CMK (cell line): ENCODE data around the gene SND1.

Experiments
- DNase-seq: peaks from one replicate; pipeline ENCODE4 v3.0.0-alpha.2; 2010; ENCODE audit warnings: low read depth

SND1 gene

GRCh38 chr7:127768241-127768640 lies 116.2 kb downstream of the SND1 start:
- no peak for DNase-seq

DNA sequence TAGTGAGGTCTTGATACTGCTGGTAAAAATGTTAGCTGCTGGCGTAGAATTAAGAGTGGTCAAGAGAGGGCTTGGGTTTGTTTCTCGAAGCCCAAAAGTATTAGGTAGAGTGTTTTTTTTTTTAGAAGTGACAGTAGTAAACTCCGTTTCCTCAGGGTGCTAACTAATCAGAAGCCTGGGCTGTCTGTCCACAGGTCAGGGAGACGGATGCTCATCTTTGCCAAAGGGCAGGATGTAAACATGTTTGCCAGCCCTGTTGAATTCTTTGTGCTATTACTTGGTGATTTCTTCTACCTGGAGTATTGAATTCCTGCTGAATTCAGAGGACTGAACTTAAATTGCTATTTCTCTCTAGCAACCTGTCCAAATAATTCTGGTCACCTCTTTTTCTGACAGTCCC lies 117.1 kb downstream of the SND1 start:
- no peak for DNase-seq

GRCh38 chr7:127769696-127770400 lies 117.9 kb downstream of the SND1 start:
- DNase-seq: no peak

GRCh38 chr7:127770885-127771284 lies 118.9 kb downstream of the SND1 start:
- DNase-seq: no peak

- DNase-seq: no peak
Measured at GRCh38 chr7:127771707-127772106, 119.7 kb downstream of the SND1 start.

- no peak for DNase-seq
Measured at GRCh38 chr7:127776776-127777386, 124.9 kb downstream of the SND1 start.

GRCh38 chr7:127780489-127780888 lies 128.5 kb downstream of the SND1 start:
- DNase-seq: no peak

GRCh38 chr7:127781081-127781480 lies 129.1 kb downstream of the SND1 start:
- DNase-seq: no peak

- no peak for DNase-seq
Measured at GRCh38 chr7:127782075-127782474, 130.1 kb downstream of the SND1 start.

- DNase-seq: no peak
Measured at GRCh38 chr7:127782654-127783559, 130.9 kb downstream of the SND1 start.

DNA sequence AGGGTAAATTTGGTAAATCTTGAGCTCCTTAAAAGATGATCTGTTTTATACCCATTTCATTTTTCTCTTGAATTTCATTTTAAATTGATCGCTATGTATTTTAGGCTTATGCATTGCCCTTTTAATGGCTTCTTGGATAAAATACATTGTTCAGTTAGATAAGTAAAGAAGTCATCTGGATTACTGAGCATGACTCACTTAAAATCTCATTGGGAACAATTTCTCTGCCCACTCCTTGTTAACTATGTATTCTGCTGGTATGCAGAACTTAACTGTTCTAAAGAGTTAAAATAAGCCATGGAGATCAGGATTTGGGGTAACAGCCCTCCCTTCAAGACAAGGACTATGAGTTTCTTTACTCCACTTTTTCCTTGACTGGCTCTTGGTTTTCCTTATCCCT lies 134.2 kb downstream of the SND1 start:
- DNase-seq: no peak

DNA sequence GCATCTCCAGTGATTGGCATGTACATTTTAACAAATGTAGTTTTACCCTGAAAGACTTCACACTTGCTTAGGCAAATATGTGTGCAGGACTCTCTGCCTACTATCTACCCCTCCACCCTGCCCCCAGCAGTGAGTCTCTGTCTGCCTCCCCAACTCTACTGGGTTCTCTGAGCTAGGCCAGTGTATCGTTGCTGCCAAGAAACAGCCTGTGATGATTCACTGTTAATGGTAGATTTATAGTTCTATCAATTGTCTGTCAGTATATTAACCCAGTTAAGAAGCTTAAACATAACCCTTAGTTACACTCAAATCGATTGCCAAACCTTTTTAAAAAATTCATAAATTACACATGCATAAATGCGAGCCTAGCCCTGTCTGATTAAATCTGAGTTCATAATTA lies 137.0 kb downstream of the SND1 start:
- DNase-seq: no peak

GRCh38 chr7:127791446-127792189 lies 139.6 kb downstream of the SND1 start:
- no peak for DNase-seq

DNA sequence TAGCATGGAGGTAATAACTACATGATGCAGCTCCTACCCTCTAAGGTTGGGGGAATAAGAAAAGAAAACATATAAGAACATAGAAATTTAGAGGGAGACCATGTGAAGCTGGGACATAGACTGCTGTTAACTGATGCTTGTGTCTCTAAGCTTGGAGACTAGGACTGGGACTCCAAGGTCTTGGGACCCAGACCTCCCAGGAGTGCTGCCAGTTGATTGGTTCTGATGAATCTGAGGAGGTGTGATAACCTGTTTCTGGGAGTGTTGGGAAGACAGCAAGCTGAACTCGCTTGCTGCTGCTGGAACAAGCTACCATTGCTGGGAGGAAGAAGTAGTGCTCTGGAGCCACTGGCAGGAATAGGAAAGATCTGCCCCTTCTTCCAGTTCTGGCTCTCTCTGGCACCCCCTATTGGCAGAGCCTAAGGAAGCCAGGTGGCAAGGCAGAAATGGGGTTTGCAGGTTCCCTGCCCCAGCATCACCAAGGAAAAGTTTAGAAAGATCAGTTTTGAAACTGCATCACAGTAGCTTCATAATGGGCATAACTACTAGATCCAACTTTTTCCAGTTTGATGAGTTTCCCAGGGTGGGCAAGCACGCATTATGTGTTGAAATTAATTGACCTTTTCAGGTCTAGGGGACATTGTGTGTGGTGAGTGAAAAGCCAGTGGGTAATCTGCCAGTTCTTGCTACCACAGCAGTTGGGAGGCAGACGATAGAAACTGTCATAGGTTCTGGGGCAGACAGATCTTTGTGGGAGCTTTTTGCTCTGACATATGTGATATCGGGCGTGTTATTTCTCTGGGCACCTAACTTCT lies 140.7 kb downstream of the SND1 start:
- DNase-seq: no peak

GRCh38 chr7:127793582-127793981 lies 141.6 kb downstream of the SND1 start:
- DNase-seq: no peak

DNA sequence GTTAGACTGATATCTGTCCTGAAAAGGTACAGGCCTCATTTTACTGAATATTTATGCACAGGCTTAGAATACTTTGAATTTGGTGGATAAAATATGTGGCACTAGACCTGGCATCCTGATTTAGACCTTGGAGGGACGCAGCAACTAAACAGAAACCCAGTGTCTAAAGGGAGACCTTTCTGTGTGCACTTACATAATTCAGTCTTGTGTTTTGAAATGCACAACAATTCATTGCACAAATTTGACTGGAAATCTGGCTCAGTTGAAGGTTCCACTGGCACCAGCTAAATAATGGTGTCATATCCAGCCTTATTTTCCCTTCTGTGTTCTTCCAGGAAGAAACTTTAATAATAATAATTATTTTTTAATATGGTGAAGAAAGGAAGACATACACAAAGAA lies 142.1 kb downstream of the SND1 start:
- no peak for DNase-seq

DNA sequence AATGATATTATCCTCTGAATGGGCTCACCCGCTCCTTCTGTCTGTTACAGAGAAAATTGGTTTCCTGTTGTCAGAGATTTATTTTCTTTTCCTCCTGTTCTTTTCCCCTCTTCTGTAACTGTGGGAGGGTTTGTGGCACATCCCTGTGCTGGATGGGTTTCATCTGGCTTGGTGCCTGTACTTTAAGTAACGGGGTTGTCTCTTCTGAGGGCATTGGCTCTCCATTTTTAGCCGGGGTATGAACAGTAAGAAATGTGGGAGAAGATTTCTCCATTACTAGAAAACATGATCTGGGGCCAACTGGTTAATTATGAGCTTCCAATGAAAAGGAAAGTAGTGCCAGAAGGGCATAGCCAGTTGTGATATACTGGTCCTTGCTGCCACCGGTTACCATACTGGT lies 142.6 kb downstream of the SND1 start:
- no peak for DNase-seq

GRCh38 chr7:127798023-127798422 lies 146.0 kb downstream of the SND1 start:
- DNase-seq: no peak

DNA sequence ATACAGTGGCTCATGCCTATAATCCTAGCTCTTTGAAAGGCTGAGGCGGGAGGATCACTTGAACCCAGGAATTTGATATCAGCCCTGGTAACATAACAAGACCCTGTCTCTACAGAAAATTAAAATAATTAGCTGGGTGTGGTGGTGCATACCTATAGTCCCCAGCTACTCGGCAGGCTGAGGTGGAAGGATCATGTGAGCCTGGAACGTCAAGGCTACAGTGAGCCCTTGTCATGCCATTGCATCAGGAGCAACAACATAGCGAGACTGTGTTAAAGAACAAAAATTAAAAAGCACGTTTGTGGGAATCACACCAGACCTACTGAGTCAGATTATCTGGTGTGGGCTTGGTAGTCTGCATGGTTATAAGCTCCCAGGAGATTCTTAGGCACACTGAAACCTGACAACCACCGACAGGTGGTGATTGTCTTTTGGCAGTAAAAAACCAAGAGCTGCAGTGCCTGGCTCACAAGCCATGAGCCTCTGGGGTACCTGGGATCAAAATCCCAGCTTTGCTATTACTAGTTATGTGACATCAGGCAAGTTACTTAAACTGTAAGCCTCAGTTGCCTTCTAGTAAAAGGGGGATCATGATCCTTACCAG lies 146.9 kb downstream of the SND1 start:
- no peak for DNase-seq

DNA sequence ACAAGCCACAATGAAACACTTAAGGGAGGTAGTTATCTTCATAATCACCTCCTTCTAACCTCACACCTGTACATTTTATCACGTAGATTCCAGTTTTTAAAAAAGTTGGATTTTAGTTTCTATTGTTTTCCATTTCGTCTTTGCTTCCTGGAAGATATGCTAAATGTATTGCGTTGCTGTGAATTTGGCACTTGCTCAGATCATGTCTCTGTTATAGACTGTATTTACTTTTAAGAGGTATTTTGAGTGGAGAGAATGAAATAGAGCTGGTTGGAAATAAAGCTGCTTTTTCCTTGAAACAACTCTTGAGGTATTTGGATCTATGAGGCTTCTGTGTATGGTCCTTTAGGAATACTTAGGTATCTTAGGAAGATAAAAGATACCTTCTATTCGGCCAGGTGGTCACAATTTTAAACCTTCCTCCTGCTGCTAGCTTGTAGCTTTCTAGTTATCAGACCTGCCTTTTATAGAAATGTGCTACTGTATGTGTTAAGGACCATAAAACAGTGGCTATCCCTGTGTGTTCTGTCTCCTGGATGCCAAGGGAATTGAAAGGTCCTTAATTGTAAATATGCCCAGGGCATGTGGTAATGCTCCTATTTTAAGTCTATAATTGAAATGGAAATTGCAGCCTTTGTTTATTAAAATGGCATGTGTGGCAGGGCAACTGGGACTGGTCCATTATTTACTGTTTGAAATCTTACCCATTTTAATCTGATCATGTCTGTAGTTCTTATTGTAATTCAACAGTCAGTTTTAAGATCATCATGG lies 147.7 kb downstream of the SND1 start:
- no peak for DNase-seq
